HepG2 (cell line): ENCODE data around the gene TRIM62. TPM values are rescaled to one million over a fixed set of nuclear protein-coding genes. Genes with fewer than 3 reads are reported as not detected.

Experiments
- ATF1 ChIP-seq: IDR thresholded peaks from 2 replicates; pipeline ENCODE4 v1.6.1; 2016; ENCODE audit warnings: mild to moderate bottlenecking, control low read depth
- CBFB ChIP-seq: sonication (generic); formaldehyde crosslinking; IDR thresholded peaks from 2 replicates; pipeline ENCODE4 v1.4.0; 2020; ENCODE audit warnings: missing genetic modification reagents
- DR1 ChIP-seq: sonication (generic); formaldehyde crosslinking; IDR thresholded peaks from 2 replicates; pipeline ENCODE4 v1.8.0; 2021; ENCODE audit warnings: mild to moderate bottlenecking, missing genetic modification reagents, inconsistent platforms
- ELK4 ChIP-seq: sonication (generic); formaldehyde crosslinking; IDR thresholded peaks from 2 replicates; pipeline ENCODE4 v1.9.0; 2021; ENCODE audit warnings: missing genetic modification reagents, borderline replicate concordance
- HCFC1 ChIP-seq: fragments of 150-350 bp; IDR thresholded peaks from 2 replicates; pipeline ENCODE4 v1.6.1; 2014; ENCODE audit warnings: low read depth, low read length
- HNF1B ChIP-seq: sonication (generic); formaldehyde crosslinking; IDR thresholded peaks from 2 replicates; pipeline ENCODE4 v1.5.1; 2020; ENCODE audit warnings: mild to moderate bottlenecking, moderate library complexity, missing genetic modification reagents
- KLF11 ChIP-seq: IDR thresholded peaks from 2 replicates; pipeline ENCODE4 v1.6.1; 2016; ENCODE audit warnings: missing compliant biosample characterization
- MTERF4 ChIP-seq: sonication (generic); formaldehyde crosslinking; IDR thresholded peaks from 2 replicates; pipeline ENCODE4 v1.8.0; 2023; ENCODE audit warnings: mild to moderate bottlenecking, missing genetic modification reagents
- RFXANK ChIP-seq: IDR thresholded peaks from 2 replicates; pipeline ENCODE4 v1.6.1; 2016
- RFXAP ChIP-seq: sonication (generic); formaldehyde crosslinking; IDR thresholded peaks from 2 replicates; pipeline ENCODE4 v1.4.0; 2020; ENCODE audit warnings: missing genetic modification reagents, borderline replicate concordance
- SMAD3 ChIP-seq: sonication (generic); formaldehyde crosslinking; IDR thresholded peaks from 2 replicates; pipeline ENCODE4 v1.4.0; 2020; ENCODE audit warnings: missing genetic modification reagents
- TFE3 ChIP-seq: IDR thresholded peaks from 2 replicates; pipeline ENCODE4 v1.6.1; 2016
- THAP9 ChIP-seq: sonication (generic); formaldehyde crosslinking; IDR thresholded peaks from 2 replicates; pipeline ENCODE4; 2020; ENCODE audit warnings: missing genetic modification reagents, mild to moderate bottlenecking, borderline replicate concordance
- ZEB1 ChIP-seq: IDR thresholded peaks from 2 replicates; pipeline ENCODE4 v1.6.1; 2012; ENCODE audit warnings: mild to moderate bottlenecking, low read depth, inconsistent platforms; ENCODE audit not compliant: insufficient replicate concordance
- ZKSCAN8 ChIP-seq: IDR thresholded peaks from 2 replicates; pipeline ENCODE4 v1.6.1; 2016; ENCODE audit warnings: borderline replicate concordance, missing genetic modification reagents, missing compliant biosample characterization
- ZMYM3 ChIP-seq: sonication (generic); formaldehyde crosslinking; IDR thresholded peaks from 2 replicates; pipeline ENCODE4 v1.5.1; 2020; ENCODE audit warnings: mild to moderate bottlenecking, missing genetic modification reagents
- ZNF513 ChIP-seq: sonication (generic); formaldehyde crosslinking; conservative IDR thresholded peaks from 2 replicates; pipeline ENCODE4 v1.5.0; 2020; ENCODE audit warnings: missing genetic modification reagents
- ZSCAN21 ChIP-seq: sonication (generic); formaldehyde crosslinking; IDR thresholded peaks from 2 replicates; pipeline ENCODE4 v1.8.0; 2022; ENCODE audit warnings: mild to moderate bottlenecking, missing genetic modification reagents, moderate library complexity, borderline replicate concordance
- polyA plus RNA-seq, 8 experiments: library from polyadenylated mRNA; depleted of rRNA in 3 of 8; stranded (reverse) in 7 of 8; unstranded in 1 of 8; fragments of >200 nt; fragmentation: Illumina TruSeq in 4 of 8; extraction: Trizol in 4 of 8; gene quantifications; 2 replicates each; pipeline versions ENCODE4 v1.2.1 to v1.2.3, GENCODE V29; 2011 to 2016; ENCODE audit warnings: low read depth in 4 of 8, missing spikeins in 1 of 8, mixed read lengths in 1 of 8; ENCODE audit not compliant: insufficient read depth in 1 of 8
- total RNA-seq, 5 experiments: library from RNA; depleted of rRNA; stranded (reverse); fragments of >200 nt; fragmentation: Illumina TruSeq; extraction: Trizol; gene quantifications; 2 replicates each; pipeline ENCODE4 v1.2.3, GENCODE V29; 2016; ENCODE audit warnings: low read depth in 1 of 5

Gene TRIM62
- total and polyA plus RNA-seq, 2 of the 13 experiments (the other 11 are each of a cell fraction or from before 2014, with no cell fraction given): 0.53 to 0.57 TPM

- TF ChIP-seq MTERF4 (CRISPR knock-in tag) (peak; percentile 89), ZMYM3 (CRISPR knock-in tag) (peak; percentile 98), KLF11 (CRISPR knock-in tag) (0 out of 2 replicates have a peak, but pooled peaks have one; percentile 48), RFXAP (CRISPR knock-in tag) (peak; percentile 90; the same call in 1 of the 2 replicates), ATF1 (peak; percentile 87), ZKSCAN8 (CRISPR knock-in tag) (peak; percentile 67; the same call in 1 of the 2 replicates), ZEB1 (peak; percentile 29), HCFC1 (peak; percentile 71), DR1 (CRISPR knock-in tag) (peak; percentile 62), TFE3 (CRISPR knock-in tag) (peak; percentile 54), ZNF513 (peak; percentile 13; the same call in 1 of the 2 replicates), ELK4 (CRISPR knock-in tag) (0 out of 2 replicates have a peak, but pooled peaks have one; percentile 41), ZSCAN21 (peak; percentile 96), THAP9 (peak; percentile 96), HNF1B (CRISPR knock-in tag) (peak; percentile 93), RFXANK (CRISPR knock-in tag) (peak; percentile 68; the same call in 1 of the 2 replicates), SMAD3 (CRISPR knock-in tag) (peak; percentile 82; the same call in 1 of the 2 replicates), CBFB (CRISPR knock-in tag) (peak; percentile 92)
These were observed 54.6 kb downstream of the TRIM62 start (continued) for GRCh38 chr1:33127001-33127823.
